Stimulated activated naive CD8-positive, alpha-beta T cell treated with anti-CD3 and anti-CD28 coated beads, Interleukin-15, amount 100 ng/mL, for 72 hours (primary cell): ENCODE results near the gene TYW1.
"Not testable (repeated sequence)": the region's sequence is repeated elsewhere in the genome, so short reads cannot be mapped to it uniquely, and the experiment has no call there.

ENCODE experiments used
- ATAC-seq: fragments of 150-1000 bp; cut with Tn5 transposase; 2 replicates; pipeline ENCODE4 v1.10.0; 2021; ENCODE audit warnings: mild to moderate bottlenecking, moderate library complexity
- DNase-seq, 2 donors: peaks; one replicate each; pipeline ENCODE4 v3.0.0; 2021 to 2022
- H3K27ac Mint-ChIP-seq, 2 donors: one replicate each; pipeline ENCODE4 v1.8.0; 2022; ENCODE audit warnings: mild to moderate bottlenecking in 2 of 2, mixed read lengths in 2 of 2, moderate library complexity in 2 of 2
- H3K27me3 Mint-ChIP-seq: one replicate; pipeline ENCODE4 v1.8.0; 2022; ENCODE audit warnings: mixed read lengths
- H3K4me1 Mint-ChIP-seq: one replicate; pipeline ENCODE4 v1.8.0; 2022; ENCODE audit warnings: mild to moderate bottlenecking, mixed read lengths
- H3K4me3 Mint-ChIP-seq, 2 donors: one replicate each; pipeline ENCODE4 v1.8.0; 2022; ENCODE audit warnings: mild to moderate bottlenecking in 2 of 2, mixed read lengths in 2 of 2, moderate library complexity in 1 of 2
- H3K9me3 Mint-ChIP-seq, 2 donors: one replicate each; pipeline ENCODE4 v1.8.0; 2022; ENCODE audit warnings: mixed read lengths in 2 of 2

TYW1 gene

GRCh38 chr7:67061321-67061720 is 64.7 kb downstream of the TYW1 start:
- not testable (repeated sequence) for H3K27ac Mint-ChIP-seq, ATAC-seq, H3K4me3 Mint-ChIP-seq, H3K27me3 Mint-ChIP-seq, H3K9me3 Mint-ChIP-seq, DNase-seq, H3K4me1 Mint-ChIP-seq

- not testable (repeated sequence) for H3K27me3 Mint-ChIP-seq, H3K4me3 Mint-ChIP-seq, H3K9me3 Mint-ChIP-seq, H3K4me1 Mint-ChIP-seq, ATAC-seq, DNase-seq
- H3K27ac Mint-ChIP-seq, result peak overlapping the region in 1 of 2 donors; percentile 52
Measured at GRCh38 chr7:67062802-67063201, 66.2 kb downstream of the TYW1 start.

GRCh38 chr7:67066950-67067622 is 70.5 kb downstream of the TYW1 start:
- not testable (repeated sequence) for H3K27ac Mint-ChIP-seq, ATAC-seq, H3K4me1 Mint-ChIP-seq, DNase-seq, H3K4me3 Mint-ChIP-seq, H3K27me3 Mint-ChIP-seq
- H3K9me3 Mint-ChIP-seq, result peaks cover 14 to 17% of the 10 kb centered on the region in 2 donors

- not testable (repeated sequence) for H3K4me3 Mint-ChIP-seq, H3K4me1 Mint-ChIP-seq, DNase-seq, H3K27me3 Mint-ChIP-seq, ATAC-seq, H3K27ac Mint-ChIP-seq
- H3K9me3 Mint-ChIP-seq, result peaks cover 20 to 38% of the 10 kb centered on the region in 2 donors
Measured at GRCh38 chr7:67076120-67076519, 79.5 kb downstream of the TYW1 start.

GRCh38 chr7:67082880-67083279 is 86.2 kb downstream of the TYW1 start:
- not testable (repeated sequence) for DNase-seq, ATAC-seq, H3K4me3 Mint-ChIP-seq, H3K4me1 Mint-ChIP-seq, H3K27me3 Mint-ChIP-seq
- peaks cover 19 to 32% of the 10 kb centered on the region in 2 donors for H3K9me3 Mint-ChIP-seq
- peak overlapping the region in 1 of 2 donors; percentile 15 for H3K27ac Mint-ChIP-seq

- ATAC-seq, H3K27me3 Mint-ChIP-seq, H3K4me1 Mint-ChIP-seq, H3K9me3 Mint-ChIP-seq, H3K4me3 Mint-ChIP-seq, DNase-seq, H3K27ac Mint-ChIP-seq: not testable (repeated sequence)
Measured at GRCh38 chr7:67089261-67089660, 92.6 kb downstream of the TYW1 start.

- H3K4me3 Mint-ChIP-seq, H3K9me3 Mint-ChIP-seq, DNase-seq, H3K4me1 Mint-ChIP-seq, H3K27me3 Mint-ChIP-seq, ATAC-seq, H3K27ac Mint-ChIP-seq: not testable (repeated sequence)
Measured at GRCh38 chr7:67091053-67091452, 94.4 kb downstream of the TYW1 start.

- not testable (repeated sequence) for H3K4me3 Mint-ChIP-seq, DNase-seq, H3K4me1 Mint-ChIP-seq, ATAC-seq, H3K27me3 Mint-ChIP-seq, H3K9me3 Mint-ChIP-seq
- peak overlapping the region in 1 of 2 donors; percentile 16 for H3K27ac Mint-ChIP-seq
Measured at GRCh38 chr7:67098031-67098430, 101.4 kb downstream of the TYW1 start.

- not testable (repeated sequence) for H3K27me3 Mint-ChIP-seq, H3K4me3 Mint-ChIP-seq, ATAC-seq, H3K27ac Mint-ChIP-seq, DNase-seq, H3K4me1 Mint-ChIP-seq
- peaks cover 10 to 11% of the 10 kb centered on the region in 2 donors for H3K9me3 Mint-ChIP-seq
Measured at GRCh38 chr7:67099406-67099805, 102.8 kb downstream of the TYW1 start.

GRCh38 chr7:67100038-67100437 is 103.4 kb downstream of the TYW1 start:
- DNase-seq, H3K27me3 Mint-ChIP-seq, H3K27ac Mint-ChIP-seq, H3K4me3 Mint-ChIP-seq: not testable (repeated sequence)
- H3K9me3 Mint-ChIP-seq, result peaks cover 10 to 12% of the 10 kb centered on the region in 2 donors
- ATAC-seq, result peak; percentile 66
- peaks cover 10% of the 10 kb centered on the region for H3K4me1 Mint-ChIP-seq

GRCh38 chr7:67100956-67101361 is 104.3 kb downstream of the TYW1 start:
- Mint-ChIP-seq H3K4me1 (peaks cover 18% of the 10 kb centered on the region), H3K9me3 (peaks cover 10 to 12% of the 10 kb centered on the region in 2 donors), H3K4me3 (no peak overlapping the region), H3K27me3 (no peaks in the 10 kb centered on the region), H3K27ac (peak overlapping the region; percentile 25 to 34)
- ATAC-seq (no peak), DNase-seq (no peak)

- not testable (repeated sequence) for H3K4me3 Mint-ChIP-seq, DNase-seq, H3K27me3 Mint-ChIP-seq
- Mint-ChIP-seq H3K27ac (peak overlapping the region in 1 of 2 donors; percentile 46), H3K4me1 (peaks cover 18% of the 10 kb centered on the region), H3K9me3 (peaks cover 10 to 12% of the 10 kb centered on the region in 2 donors)
- ATAC-seq, result peak; percentile 46
Measured at GRCh38 chr7:67104937-67105336, 108.3 kb downstream of the TYW1 start.

- Mint-ChIP-seq H3K27ac (peak overlapping the region in 1 of 2 donors; percentile 40), H3K4me3 (no peak overlapping the region), H3K27me3 (no peaks in the 10 kb centered on the region), H3K4me1 (peaks cover 18% of the 10 kb centered on the region), H3K9me3 (peaks cover 10 to 12% of the 10 kb centered on the region in 2 donors)
- peak; percentile 12 for ATAC-seq
- no peak for DNase-seq
Measured at GRCh38 chr7:67105377-67105776, 108.7 kb downstream of the TYW1 start.

GRCh38 chr7:67106255-67106654 is 109.6 kb downstream of the TYW1 start:
- peaks cover 18% of the 10 kb centered on the region for H3K4me1 Mint-ChIP-seq
- H3K27me3 Mint-ChIP-seq, ATAC-seq, H3K4me3 Mint-ChIP-seq, DNase-seq, H3K27ac Mint-ChIP-seq: not testable (repeated sequence)
- peaks cover 10 to 12% of the 10 kb centered on the region in 2 donors for H3K9me3 Mint-ChIP-seq

GRCh38 chr7:67111342-67111741 is 114.7 kb downstream of the TYW1 start:
- H3K4me3 Mint-ChIP-seq, H3K4me1 Mint-ChIP-seq, H3K27me3 Mint-ChIP-seq, H3K9me3 Mint-ChIP-seq, H3K27ac Mint-ChIP-seq, DNase-seq, ATAC-seq: not testable (repeated sequence)

- not testable (repeated sequence) for H3K4me1 Mint-ChIP-seq, H3K27me3 Mint-ChIP-seq, ATAC-seq, H3K9me3 Mint-ChIP-seq, H3K4me3 Mint-ChIP-seq, DNase-seq
- peak overlapping the region in 1 of 2 donors; percentile 33 for H3K27ac Mint-ChIP-seq
Measured at GRCh38 chr7:67114483-67115246, 118.0 kb downstream of the TYW1 start.
